Measurements from ENCODE around the gene COA8.
A peak's percentile ranks its signal among the peaks of the same experiment; 100 is the strongest.

The COA8 gene

DNA sequence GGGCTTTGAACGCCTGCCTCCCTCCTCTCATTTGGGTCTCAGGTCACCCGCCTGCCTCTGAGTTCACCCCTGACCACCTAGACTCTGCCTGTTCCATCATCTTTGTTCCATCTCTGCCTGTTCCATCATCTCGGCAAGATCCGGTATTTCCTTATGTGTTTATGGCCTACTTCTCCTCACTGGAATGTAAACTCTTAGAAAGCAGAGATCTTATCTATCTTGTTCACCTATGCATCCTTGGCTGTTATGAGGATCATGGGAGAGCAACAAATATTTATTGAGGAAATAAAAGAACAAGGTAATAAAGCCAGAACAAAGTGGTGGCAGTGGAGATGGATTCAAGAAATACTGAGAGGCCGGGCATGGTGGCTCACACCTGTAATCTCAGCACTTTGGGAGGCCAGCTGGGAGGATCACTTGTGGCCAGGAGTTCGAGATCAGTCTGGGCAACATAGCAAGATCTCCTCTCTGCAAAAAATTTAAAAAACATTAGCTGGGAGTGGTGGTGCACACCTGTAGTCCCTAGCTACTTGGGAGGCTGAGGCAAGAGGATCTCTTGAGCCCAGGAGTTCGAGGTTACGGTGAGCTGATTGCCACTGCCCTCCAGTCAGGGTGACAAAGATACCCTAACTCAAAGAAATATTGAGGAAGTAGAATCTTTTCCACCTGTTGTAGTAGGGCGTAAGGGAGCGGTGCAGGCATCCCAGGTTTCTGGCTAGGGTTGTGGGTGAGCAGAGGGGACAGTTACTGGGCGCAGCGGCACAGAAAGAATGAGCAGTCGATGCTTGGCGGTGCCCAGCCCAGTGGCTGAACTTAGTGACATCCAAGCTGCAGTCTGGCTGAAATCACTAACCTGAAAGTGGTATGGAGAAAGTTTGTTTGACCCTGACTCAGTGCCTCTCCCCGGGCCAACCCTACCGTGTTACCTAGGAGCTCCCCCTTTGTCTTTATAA, 64.6 kb downstream of the COA8 start:
- TF ChIP-seq TEAD4 (IDR thresholded peaks at IDR 0.05) = no peak
- TF ChIP-seq EP300 (IDR thresholded peaks at IDR 0.05; ENCODE audit: borderline replicate concordance) = no peak
- TF ChIP-seq TAF1 (IDR thresholded peaks at IDR 0.05; ENCODE audit: low read depth) = no peak

DNA sequence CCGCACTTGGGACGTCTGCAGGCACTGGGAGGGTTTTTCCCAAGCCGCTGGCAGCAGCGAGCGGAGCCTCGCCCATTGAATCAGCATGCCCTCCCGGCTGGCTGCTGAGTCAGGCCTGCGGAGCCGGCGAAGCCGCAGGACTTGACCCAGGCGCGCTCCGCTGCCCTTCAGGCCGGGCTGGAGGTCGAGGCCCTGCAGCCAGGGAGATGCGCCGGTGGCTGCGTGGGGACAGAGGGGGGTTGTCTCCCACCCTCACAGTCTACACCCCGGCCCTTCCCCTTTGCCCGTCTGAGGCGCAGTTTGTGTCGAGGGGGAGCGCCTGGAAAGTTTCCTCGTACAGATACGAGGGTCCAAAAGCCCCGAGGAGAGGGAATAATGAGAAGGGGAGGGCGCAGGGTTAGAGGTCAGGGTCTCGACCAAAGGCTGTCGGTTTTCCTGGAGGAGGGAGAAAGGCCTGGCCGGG, 65.5 kb downstream of the COA8 start:
- TF ChIP-seq CREB1 (IDR thresholded peaks at IDR 0.05; ENCODE audit: low read depth) (no peak), TAF1 (IDR thresholded peaks at IDR 0.05; ENCODE audit: low read depth) (peak; percentile 34; the same call in 1 of the 2 replicates), FOXM1 (IDR thresholded peaks at IDR 0.05; ENCODE audit: borderline replicate concordance, low read depth) (no peak), ZBTB7A (IDR thresholded peaks at IDR 0.05; ENCODE audit: low read depth) (0 out of 2 replicates have a peak, but pooled peaks have one; percentile 51), TCF12 (IDR thresholded peaks at IDR 0.05; ENCODE audit: low read depth) (no peak; the same call in none of the 2 replicates), TEAD4 (IDR thresholded peaks at IDR 0.05) (no peak), YY1 (IDR thresholded peaks at IDR 0.05; ENCODE audit: low read depth) (0 out of 2 replicates have a peak, but pooled peaks have one; percentile 29), EP300 (IDR thresholded peaks at IDR 0.05; ENCODE audit: borderline replicate concordance) (no peak), NFIC (IDR thresholded peaks at IDR 0.05) (peak; percentile 27)
- TF ChIP-seq, protein P1, sequence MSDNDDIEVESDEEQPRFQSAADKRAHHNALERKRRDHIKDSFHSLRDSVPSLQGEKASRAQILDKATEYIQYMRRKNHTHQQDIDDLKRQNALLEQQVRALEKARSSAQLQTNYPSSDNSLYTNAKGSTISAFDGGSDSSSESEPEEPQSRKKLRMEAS (IDR thresholded peaks at IDR 0.05) = peak; percentile 87

DNA sequence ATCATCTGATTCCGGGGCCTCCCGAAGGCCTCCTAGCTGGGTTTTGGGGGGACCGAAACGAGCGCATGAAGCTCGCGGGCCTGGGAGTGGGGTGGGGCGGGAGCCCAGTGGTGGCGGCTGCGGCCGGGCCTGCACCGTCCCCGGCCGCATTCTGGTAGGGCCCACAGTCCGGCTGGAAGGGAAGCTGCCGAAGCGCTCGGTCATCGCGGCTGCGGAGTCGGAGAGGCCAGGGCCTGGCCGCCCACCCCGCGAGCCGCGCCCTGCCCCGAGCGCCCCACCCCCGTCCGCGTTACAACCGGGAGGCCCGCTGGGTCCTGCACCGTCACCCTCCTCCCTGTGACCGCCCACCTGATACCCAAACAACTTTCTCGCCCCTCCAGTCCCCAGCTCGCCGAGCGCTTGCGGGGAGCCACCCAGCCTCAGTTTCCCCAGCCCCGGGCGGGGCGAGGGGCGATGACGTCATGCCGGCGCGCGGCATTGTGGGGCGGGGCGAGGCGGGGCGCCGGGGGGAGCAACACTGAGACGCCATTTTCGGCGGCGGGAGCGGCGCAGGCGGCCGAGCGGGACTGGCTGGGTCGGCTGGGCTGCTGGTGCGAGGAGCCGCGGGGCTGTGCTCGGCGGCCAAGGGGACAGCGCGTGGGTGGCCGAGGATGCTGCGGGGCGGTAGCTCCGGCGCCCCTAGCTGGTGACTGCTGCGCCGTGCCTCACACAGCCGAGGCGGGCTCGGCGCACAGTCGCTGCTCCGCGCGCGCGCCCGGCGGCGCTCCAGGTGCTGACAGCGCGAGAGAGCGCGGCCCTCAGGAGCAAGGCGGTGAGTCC, 66.1 kb downstream of the COA8 start, which contains the start of gene KLC1:
TSS of gene KLC1 (plus strand) at position 528 of the 819 bp plus-strand sequence. CDS start 25,354 bp downstream, outside the sequence.
- TF ChIP-seq CEBPB (IDR thresholded peaks at IDR 0.05) = peak; percentile 11; the same call in 1 of the 2 replicates
- TF ChIP-seq TAF1 (IDR thresholded peaks at IDR 0.05; ENCODE audit: low read depth) = peak; percentile 52
- TF ChIP-seq, protein P1 (IDR thresholded peaks at IDR 0.05) = peak; percentile 65
- peak; percentile 92 for TF ChIP-seq YY1 (IDR thresholded peaks at IDR 0.05; ENCODE audit: low read depth)
- no peak for TF ChIP-seq FOXM1 (IDR thresholded peaks at IDR 0.05; ENCODE audit: borderline replicate concordance, low read depth)
- peak; percentile 88 for TF ChIP-seq CREB1 (IDR thresholded peaks at IDR 0.05; ENCODE audit: low read depth)
- 0 out of 2 replicates have a peak, but pooled peaks have one; percentile 14 for TF ChIP-seq TEAD4 (IDR thresholded peaks at IDR 0.05)
- TF ChIP-seq, protein P2, sequence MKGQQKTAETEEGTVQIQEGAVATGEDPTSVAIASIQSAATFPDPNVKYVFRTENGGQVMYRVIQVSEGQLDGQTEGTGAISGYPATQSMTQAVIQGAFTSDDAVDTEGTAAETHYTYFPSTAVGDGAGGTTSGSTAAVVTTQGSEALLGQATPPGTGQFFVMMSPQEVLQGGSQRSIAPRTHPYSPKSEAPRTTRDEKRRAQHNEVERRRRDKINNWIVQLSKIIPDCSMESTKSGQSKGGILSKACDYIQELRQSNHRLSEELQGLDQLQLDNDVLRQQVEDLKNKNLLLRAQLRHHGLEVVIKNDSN (IDR thresholded peaks at IDR 0.05) = no peak

DNA sequence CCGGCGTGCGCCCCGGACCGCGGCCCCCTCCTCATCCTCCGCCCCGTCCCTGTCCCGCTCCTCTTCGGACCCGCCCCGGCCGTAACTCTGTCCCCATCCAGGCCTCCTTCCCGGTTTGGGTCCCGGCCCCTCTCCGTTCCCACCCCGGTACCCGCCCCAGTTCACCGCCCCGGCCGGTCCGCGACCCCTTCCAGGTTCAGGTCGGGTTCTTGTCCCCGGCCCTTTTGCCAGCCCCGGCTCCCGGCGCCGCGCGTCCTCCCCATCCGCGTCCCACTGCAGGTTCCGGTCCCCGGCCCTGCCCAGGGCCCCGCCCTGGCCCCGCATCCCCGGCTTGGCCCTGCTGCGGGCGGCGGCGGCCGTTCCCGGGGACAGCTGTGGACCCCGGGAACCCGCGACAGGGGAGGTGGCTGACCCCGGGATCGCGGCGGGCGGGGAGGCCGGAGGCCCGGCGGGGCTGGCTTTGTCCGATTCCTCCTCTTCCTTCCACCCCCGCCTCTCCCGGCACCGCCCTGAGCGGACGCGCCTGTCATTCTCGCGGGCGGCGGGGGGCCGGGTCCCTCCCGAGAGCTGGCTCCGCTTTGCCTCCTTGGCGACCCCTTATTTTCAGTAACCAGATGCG, 66.9 kb downstream of the COA8 start:
- peak; percentile 56 for TF ChIP-seq EGR1 (IDR thresholded peaks at IDR 0.05)
- no peak for TF ChIP-seq RAD21 (IDR thresholded peaks at IDR 0.05; ENCODE audit: low read depth)
- TF ChIP-seq, protein P1 (IDR thresholded peaks at IDR 0.05) = no peak
- TF ChIP-seq ZBTB7A (IDR thresholded peaks at IDR 0.05; ENCODE audit: low read depth) = 0 out of 2 replicates have a peak, but pooled peaks have one; percentile 11
- no peak for TF ChIP-seq TEAD4 (IDR thresholded peaks at IDR 0.05)
- TF ChIP-seq TCF12 (IDR thresholded peaks at IDR 0.05; ENCODE audit: low read depth) = no peak

DNA sequence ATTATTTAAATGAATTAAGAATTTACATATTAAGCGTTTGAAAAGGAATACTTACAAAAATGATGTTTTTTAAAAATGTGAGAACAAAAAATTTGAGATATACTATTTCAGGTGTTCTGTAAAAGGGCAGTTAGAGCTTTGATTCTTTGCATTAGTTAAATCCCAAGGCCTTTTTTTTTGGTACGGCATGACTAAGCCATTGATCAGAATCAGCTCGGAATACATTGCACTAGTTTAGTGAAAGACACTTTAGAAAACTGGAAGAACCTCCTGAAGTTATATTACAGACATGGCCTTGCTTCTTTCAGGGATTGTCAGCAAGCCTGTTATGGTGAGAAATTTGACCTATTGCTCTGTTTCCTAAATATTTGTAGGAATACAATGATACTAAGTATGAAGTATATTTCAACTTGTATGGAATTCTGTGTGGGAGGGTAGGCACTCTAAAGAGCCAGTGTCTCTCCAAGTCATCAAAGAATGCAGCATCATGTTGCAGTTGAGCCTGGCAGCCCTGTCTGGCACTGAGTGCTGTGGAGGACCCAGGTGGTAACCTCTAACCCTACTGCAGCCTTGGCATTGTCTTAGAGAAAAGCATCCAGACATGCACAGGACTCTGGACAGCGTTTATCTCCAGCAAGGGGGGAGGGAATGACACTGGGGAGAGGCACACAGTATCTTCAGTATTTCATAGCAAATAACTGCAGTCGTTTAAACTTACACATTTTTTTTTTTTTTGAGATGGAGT, 67.8 kb downstream of the COA8 start:
- TF ChIP-seq EGR1 (IDR thresholded peaks at IDR 0.05) = no peak
- TF ChIP-seq, protein P3, sequence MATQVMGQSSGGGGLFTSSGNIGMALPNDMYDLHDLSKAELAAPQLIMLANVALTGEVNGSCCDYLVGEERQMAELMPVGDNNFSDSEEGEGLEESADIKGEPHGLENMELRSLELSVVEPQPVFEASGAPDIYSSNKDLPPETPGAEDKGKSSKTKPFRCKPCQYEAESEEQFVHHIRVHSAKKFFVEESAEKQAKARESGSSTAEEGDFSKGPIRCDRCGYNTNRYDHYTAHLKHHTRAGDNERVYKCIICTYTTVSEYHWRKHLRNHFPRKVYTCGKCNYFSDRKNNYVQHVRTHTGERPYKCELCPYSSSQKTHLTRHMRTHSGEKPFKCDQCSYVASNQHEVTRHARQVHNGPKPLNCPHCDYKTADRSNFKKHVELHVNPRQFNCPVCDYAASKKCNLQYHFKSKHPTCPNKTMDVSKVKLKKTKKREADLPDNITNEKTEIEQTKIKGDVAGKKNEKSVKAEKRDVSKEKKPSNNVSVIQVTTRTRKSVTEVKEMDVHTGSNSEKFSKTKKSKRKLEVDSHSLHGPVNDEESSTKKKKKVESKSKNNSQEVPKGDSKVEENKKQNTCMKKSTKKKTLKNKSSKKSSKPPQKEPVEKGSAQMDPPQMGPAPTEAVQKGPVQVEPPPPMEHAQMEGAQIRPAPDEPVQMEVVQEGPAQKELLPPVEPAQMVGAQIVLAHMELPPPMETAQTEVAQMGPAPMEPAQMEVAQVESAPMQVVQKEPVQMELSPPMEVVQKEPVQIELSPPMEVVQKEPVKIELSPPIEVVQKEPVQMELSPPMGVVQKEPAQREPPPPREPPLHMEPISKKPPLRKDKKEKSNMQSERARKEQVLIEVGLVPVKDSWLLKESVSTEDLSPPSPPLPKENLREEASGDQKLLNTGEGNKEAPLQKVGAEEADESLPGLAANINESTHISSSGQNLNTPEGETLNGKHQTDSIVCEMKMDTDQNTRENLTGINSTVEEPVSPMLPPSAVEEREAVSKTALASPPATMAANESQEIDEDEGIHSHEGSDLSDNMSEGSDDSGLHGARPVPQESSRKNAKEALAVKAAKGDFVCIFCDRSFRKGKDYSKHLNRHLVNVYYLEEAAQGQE (IDR thresholded peaks at IDR 0.05; ENCODE audit: low read depth) = peak; percentile 29; the same call in 1 of the 2 replicates

DNA sequence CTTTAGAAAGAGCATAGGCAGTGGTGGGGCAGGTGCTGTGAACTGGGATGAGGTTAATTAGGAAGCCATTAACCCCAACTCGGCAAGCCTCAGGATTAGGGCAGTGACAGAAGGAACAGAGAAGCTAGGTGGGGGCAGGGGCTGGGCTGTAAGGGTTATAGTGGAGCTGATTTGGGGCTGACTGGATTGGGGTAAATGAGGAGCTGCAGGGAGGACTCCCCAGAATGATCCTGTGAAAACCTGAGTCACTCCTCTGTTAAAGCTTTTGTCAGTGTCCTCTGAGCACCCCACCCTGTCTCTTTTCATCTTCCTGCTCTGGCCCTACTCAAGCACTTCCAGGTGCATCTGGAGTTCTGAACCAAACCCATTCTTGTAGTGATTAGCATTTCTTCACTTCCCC, 70.6 kb downstream of the COA8 start:
- TF ChIP-seq ZBTB7A (IDR thresholded peaks at IDR 0.05; ENCODE audit: low read depth) (no peak), TCF12 (IDR thresholded peaks at IDR 0.05; ENCODE audit: low read depth) (no peak), CEBPB (IDR thresholded peaks at IDR 0.05) (no peak), TAF1 (IDR thresholded peaks at IDR 0.05; ENCODE audit: low read depth) (no peak), CREB1 (IDR thresholded peaks at IDR 0.05; ENCODE audit: low read depth) (no peak), FOXM1 (IDR thresholded peaks at IDR 0.05; ENCODE audit: borderline replicate concordance, low read depth) (no peak), YY1 (IDR thresholded peaks at IDR 0.05; ENCODE audit: low read depth) (no peak), NFIC (IDR thresholded peaks at IDR 0.05) (no peak), EP300 (IDR thresholded peaks at IDR 0.05; ENCODE audit: borderline replicate concordance) (no peak), TEAD4 (IDR thresholded peaks at IDR 0.05) (no peak), EGR1 (IDR thresholded peaks at IDR 0.05) (no peak), RAD21 (IDR thresholded peaks at IDR 0.05; ENCODE audit: low read depth) (no peak)
- TF ChIP-seq, protein P2 (IDR thresholded peaks at IDR 0.05) = no peak
- TF ChIP-seq, protein P3 (IDR thresholded peaks at IDR 0.05; ENCODE audit: low read depth) = no peak

Data from Ishikawa (cell line).